Motor neuron (in vitro differentiated cells): ENCODE results near the gene MAP7D2. TPM values are rescaled to one million over a fixed set of nuclear protein-coding genes. Genes with fewer than 3 reads are reported as not detected.
"Not testable (repeated sequence)": the region's sequence is repeated elsewhere in the genome, so short reads cannot be mapped to it uniquely, and the experiment has no call there.

Experiments
- ATAC-seq, 8 experiments: fragments of 200-7000 bp; cut with Tn5 transposase; replicated peaks in 6 of 8; 2 replicates each; pipeline ENCODE4 v1.8.0; 2021; ENCODE audit warnings: mild to moderate bottlenecking in 8 of 8, moderate library complexity in 8 of 8
- H3K27ac ChIP-seq, 2 donors: fragments of 250-450 bp; sonication (Bioruptor Pico); 2 replicates each; pipeline ENCODE4 v1.9.0; 2021; ENCODE audit warnings: antibody characterized with exemption in 2 of 2, mild to moderate bottlenecking in 2 of 2, moderate library complexity in 1 of 2
- H3K4me1 ChIP-seq, 2 donors: fragments of 250-450 bp; sonication (Bioruptor Pico); replicated peaks in 1 of 2; 2 replicates each; pipeline ENCODE4 v1.6.1; 2021; ENCODE audit warnings: antibody characterized with exemption in 2 of 2, mild to moderate bottlenecking in 2 of 2, moderate library complexity in 1 of 2
- H3K4me3 ChIP-seq, 5 donors: fragments of 250-450 bp; sonication (Bioruptor Pico); 2 replicates each; pipeline ENCODE4 v1.9.0; 2021; ENCODE audit warnings: antibody characterized with exemption in 5 of 5, mild to moderate bottlenecking in 5 of 5, moderate library complexity in 4 of 5
- WGBS, 10 experiments: fragments of 450-650 bp; shearing (Covaris generic); methylation state at CpG; one replicate each; pipeline ENCODE4 v1.0.0; 2022; 5-methylcytosine and 5-hydroxymethylcytosine counted together
- in situ Hi-C, 9 experiments: fragments of 400-800 bp; cut with MboI; loops; one replicate each; pipeline ENCODE4 v1.15.0; 2021; ENCODE audit warnings: low sequenced_read_pairs in 9 of 9, low pct_unique_long_range_greater_than_20kb in 2 of 9; ENCODE audit not compliant: unreplicated experiment in 9 of 9
- total RNA-seq, 8 experiments: library from RNA; unstranded; fragments of 300-600 nt; gene quantifications; 2 replicates each; pipeline versions ENCODE4 v1.2.3 to v1.2.4, GENCODE V29; 2022

The MAP7D2 gene
- total RNA-seq, 8 experiments from 2014 or later: 1.8 to 22.8 (median 8.2) TPM

GRCh38 chrX:20135944-20136343 lies 19.2 kb upstream of the MAP7D2 start:
- no peak overlapping the region for H3K4me3 ChIP-seq
- 40 to 100% (median 100%) methylated on average over 1 to 5 of the region's 5 CpGs; no CpG with 5 or more reads in 3 of the 10 experiments for WGBS, 10 experiments
- peaks cover 3 to 6% of the 10 kb centered on the region in 2 donors for H3K4me1 ChIP-seq
- ATAC-seq: no peak
- in situ Hi-C loops: no loop called here
- H3K27ac ChIP-seq: no peak overlapping the region

GRCh38 chrX:20132666-20133065 lies 16.0 kb upstream of the MAP7D2 start:
- in situ Hi-C loops: no loop called here
- 50 to 100% (median 83%) methylated on average over 1 of the region's 1 CpG; no CpG with 5 or more reads in 5 of the 10 experiments for WGBS, 10 experiments
- Histone ChIP-seq H3K4me3 (no peak overlapping the region), H3K4me1 (no peaks in the 10 kb centered on the region), H3K27ac (no peak overlapping the region)
- no peak for ATAC-seq

- H3K4me3 ChIP-seq: no peak overlapping the region
- no peaks in the 10 kb centered on the region for H3K4me1 ChIP-seq
- WGBS, 10 experiments: 100% methylated on average over 1 of the region's 1 CpG; no CpG with 5 or more reads in 6 of the 10 experiments
- in situ Hi-C loops: no loop called here
- no peak for ATAC-seq
- H3K27ac ChIP-seq: no peak overlapping the region
Measured at GRCh38 chrX:20130357-20130756, 13.7 kb upstream of the MAP7D2 start.

- Histone ChIP-seq H3K4me3 (no peak overlapping the region), H3K4me1 (no peaks in the 10 kb centered on the region), H3K27ac (no peak overlapping the region)
- ATAC-seq: no peak
- WGBS, 10 experiments: 80 to 100% (median 100%) methylated on average over 1 of the region's 1 CpG; no CpG with 5 or more reads in 6 of the 10 experiments
- in situ Hi-C loops: no loop called here
Measured at GRCh38 chrX:20129547-20129946, 12.8 kb upstream of the MAP7D2 start.

- Histone ChIP-seq H3K4me1 (no peaks in the 10 kb centered on the region), H3K27ac (no peak overlapping the region), H3K4me3 (no peak overlapping the region)
- ATAC-seq: peak in 3 of 8 experiments; percentile 36 to 60 (median 58)
- WGBS, 10 experiments: 20 to 100% (median 67%) methylated on average over 1 to 4 of the region's 4 CpGs; no CpG with 5 or more reads in 1 of the 10 experiments
- in situ Hi-C loops: no loop called here
Measured at GRCh38 chrX:20128670-20129069, 12.0 kb upstream of the MAP7D2 start.

- in situ Hi-C loops, H3K27ac ChIP-seq, H3K4me3 ChIP-seq, H3K4me1 ChIP-seq: not testable (repeated sequence)
- no CpG with 5 or more reads among the region's 3 CpGs for WGBS, 10 experiments
- ATAC-seq: peak in 4 of 8 experiments; percentile 31 to 61 (median 52)
Measured at GRCh38 chrX:20127440-20127839, 10.7 kb upstream of the MAP7D2 start.

GRCh38 chrX:20126833-20127232 lies 10.1 kb upstream of the MAP7D2 start:
- peak in 1 of 8 experiments; percentile 21 for ATAC-seq
- H3K4me1 ChIP-seq, H3K4me3 ChIP-seq, H3K27ac ChIP-seq, in situ Hi-C loops: not testable (repeated sequence)
- no CpG with 5 or more reads among the region's 1 CpG for WGBS, 10 experiments

GRCh38 chrX:20124964-20125363 lies 8.3 kb upstream of the MAP7D2 start:
- in situ Hi-C loops: no loop called here
- ATAC-seq: no peak
- Histone ChIP-seq H3K4me3 (no peak overlapping the region), H3K27ac (no peak overlapping the region), H3K4me1 (no peaks in the 10 kb centered on the region)

GRCh38 chrX:20118065-20118824 lies 1.5 kb upstream of the MAP7D2 start:
- H3K4me1 ChIP-seq: no peaks in the 10 kb centered on the region
- in situ Hi-C loops: no loop called here
- no peak overlapping the region for H3K27ac ChIP-seq
- WGBS, 10 experiments: 43 to 100% (median 71%) methylated on average over 1 to 12 of the region's 12 CpGs; no CpG with 5 or more reads in 5 of the 10 experiments
- H3K4me3 ChIP-seq: no peak overlapping the region
- ATAC-seq: peak in 1 of 8 experiments; percentile 33

GRCh38 chrX:20116087-20116576 lies 575 bp downstream of the MAP7D2 start:
- 15 to 17% methylated on average over 2 to 18 of the region's 47 CpGs; no CpG with 5 or more reads in 8 of the 10 experiments for WGBS, 10 experiments
- H3K27ac ChIP-seq: no peak overlapping the region
- ATAC-seq: peak in 5 of 8 experiments; percentile 16 to 54 (median 45)
- no peaks in the 10 kb centered on the region for H3K4me1 ChIP-seq
- in situ Hi-C loops: no loop called here
- peak overlapping the region; percentile 26 to 42 (median 37) for H3K4me3 ChIP-seq

- Histone ChIP-seq H3K4me1 (no peaks in the 10 kb centered on the region), H3K27ac (no peak overlapping the region), H3K4me3 (no peak overlapping the region)
- in situ Hi-C loops: no loop called here
- peak in 3 of 8 experiments; percentile 33 to 81 (median 75) for ATAC-seq
- WGBS, 10 experiments: 71 to 100% (median 92%) methylated on average over 2 to 9 of the region's 14 CpGs; no CpG with 5 or more reads in 5 of the 10 experiments
Measured at GRCh38 chrX:20112022-20112774, 4.5 kb downstream of the MAP7D2 start.

- in situ Hi-C loops: no loop called here
- Histone ChIP-seq H3K27ac (no peak overlapping the region), H3K4me3 (no peak overlapping the region), H3K4me1 (no peaks in the 10 kb centered on the region)
- peak in 3 of 8 experiments; percentile 58 to 78 (median 61) for ATAC-seq
- WGBS, 10 experiments: 0 to 89% (median 20%) methylated on average over 1 to 7 of the region's 10 CpGs; no CpG with 5 or more reads in 7 of the 10 experiments
Measured at GRCh38 chrX:20111271-20111670, 5.4 kb downstream of the MAP7D2 start.

- no peak overlapping the region for H3K4me3 ChIP-seq
- ATAC-seq: peak in 3 of 8 experiments; percentile 77 to 96 (median 91)
- in situ Hi-C loops: no loop called here
- no peaks in the 10 kb centered on the region for H3K4me1 ChIP-seq
- no peak overlapping the region for H3K27ac ChIP-seq
- WGBS, 10 experiments: 20 to 50% methylated on average over 1 to 2 of the region's 2 CpGs; no CpG with 5 or more reads in 8 of the 10 experiments
Measured at GRCh38 chrX:20101934-20102581, 14.6 kb downstream of the MAP7D2 start.
